KBM-7 (cell line): ENCODE results near the gene WDR18.

Experiments used
- DNase-seq: peaks from one replicate; pipeline ENCODE4 v3.0.0-alpha.2; 2015
- in situ Hi-C: fragments of 300-500 bp; cut with MboI; formaldehyde crosslinking; loops from 2 replicates; pipeline ENCODE4 v1.14.3; 2020; ENCODE audit warnings: low sequenced_read_pairs, low pct_unique_long_range_greater_than_20kb, mixed read lengths

The WDR18 gene

DNA sequence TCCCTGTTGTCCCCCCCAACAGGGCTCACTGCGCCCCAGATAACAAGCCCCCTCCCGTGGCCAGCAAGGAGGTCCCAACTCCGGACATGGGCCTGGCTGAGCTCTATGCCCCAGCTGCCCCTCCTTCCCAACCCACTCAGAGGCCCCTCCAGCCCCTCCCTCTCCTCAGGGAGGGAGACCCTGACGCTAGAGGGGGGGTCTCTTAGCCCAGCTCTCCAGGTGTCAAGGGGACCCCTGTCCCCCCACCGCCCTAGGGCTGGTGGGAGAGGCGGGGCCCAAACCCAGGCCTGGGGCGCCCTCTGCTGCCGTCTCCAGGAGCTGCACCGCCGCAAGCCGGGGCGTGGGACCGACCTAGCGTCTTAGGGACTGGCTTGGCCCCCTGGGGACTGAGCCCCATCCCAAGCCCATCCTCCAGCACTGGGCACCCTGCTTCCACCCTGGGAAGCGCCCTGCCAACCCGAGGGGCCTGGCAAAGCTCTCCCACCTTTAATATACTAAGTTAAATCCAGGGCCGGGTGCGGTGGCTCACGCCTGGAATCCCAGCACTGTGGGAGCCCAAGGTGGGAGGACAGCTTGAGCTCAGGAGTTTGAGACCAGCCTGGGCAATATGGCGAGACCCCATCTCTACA, 17.5 kb downstream of the WDR18 start:
- DNase-seq = peak; percentile 62
- in situ Hi-C loops = no loop called here

DNA sequence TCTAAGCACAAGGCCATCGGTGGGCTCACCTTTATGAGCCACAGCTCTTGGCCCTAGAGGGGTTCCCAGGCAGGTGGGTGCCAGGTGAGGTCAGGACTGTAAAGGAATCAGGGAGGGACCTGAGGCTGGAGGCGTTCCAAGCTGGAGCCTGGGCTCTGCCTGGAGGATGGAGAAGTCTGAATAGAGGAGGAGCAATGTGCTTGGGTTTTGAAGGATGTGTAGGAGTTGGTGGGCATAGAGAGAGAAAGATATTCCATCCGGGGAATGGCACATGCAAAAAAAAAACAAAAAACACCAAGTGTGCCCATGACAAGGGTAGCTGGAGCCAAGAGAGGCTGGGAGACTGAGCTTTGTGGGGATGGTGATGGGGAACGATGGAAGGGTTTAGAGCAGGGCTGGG, 18.5 kb downstream of the WDR18 start:
- in situ Hi-C loops = no loop called here

DNA sequence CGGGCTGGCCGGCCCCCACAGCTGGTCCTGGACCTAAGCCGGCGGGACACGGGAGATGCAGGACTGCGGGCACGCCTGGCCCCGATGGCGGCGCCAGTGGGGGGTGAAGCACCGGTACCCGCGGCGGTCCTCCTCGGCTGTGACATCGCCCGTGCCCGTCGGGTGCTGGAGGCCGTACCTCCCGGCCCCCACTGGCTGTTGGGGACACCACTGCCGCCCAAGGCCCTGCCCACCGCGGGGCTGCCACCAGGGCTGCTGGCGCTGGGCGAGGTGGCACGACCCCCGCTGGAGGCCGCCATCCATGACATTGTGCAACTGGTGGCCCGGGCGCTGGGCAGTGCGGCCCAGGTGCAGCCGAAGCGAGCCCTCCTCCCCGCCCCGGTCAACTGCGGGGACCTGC, 19.1 kb downstream of the WDR18 start:
- in situ Hi-C loops = no loop called here
- DNase-seq = no peak

More for the DNA sequence above, 18.5 kb downstream of the WDR18 start:
- no peak for DNase-seq

DNA sequence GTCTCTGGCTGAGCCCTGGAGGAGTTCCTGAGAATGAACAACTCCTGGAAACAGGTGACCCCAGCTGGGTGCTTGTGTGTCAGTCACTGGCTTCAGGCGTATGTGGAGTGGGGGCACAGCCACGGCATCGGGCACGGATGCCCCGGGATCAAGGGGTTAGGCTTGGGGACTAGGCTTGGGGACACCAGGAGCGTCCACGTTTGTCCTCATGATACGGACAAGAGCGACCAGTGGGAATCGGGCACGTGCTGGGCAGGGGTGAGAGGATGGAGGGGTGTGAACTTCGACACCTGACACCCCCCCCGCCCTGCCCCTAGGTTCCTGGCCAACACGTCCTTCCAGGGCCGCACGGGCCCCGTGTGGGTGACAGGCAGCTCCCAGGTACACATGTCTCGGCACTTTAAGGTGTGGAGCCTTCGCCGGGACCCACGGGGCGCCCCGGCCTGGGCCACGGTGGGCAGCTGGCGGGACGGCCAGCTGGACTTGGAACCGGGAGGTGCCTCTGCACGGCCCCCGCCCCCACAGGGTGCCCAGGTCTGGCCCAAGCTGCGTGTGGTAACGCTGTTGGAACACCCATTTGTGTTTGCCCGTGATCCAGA, 20.2 kb downstream of the WDR18 start:
- no peak for DNase-seq
- in situ Hi-C loops = no loop called here

DNA sequence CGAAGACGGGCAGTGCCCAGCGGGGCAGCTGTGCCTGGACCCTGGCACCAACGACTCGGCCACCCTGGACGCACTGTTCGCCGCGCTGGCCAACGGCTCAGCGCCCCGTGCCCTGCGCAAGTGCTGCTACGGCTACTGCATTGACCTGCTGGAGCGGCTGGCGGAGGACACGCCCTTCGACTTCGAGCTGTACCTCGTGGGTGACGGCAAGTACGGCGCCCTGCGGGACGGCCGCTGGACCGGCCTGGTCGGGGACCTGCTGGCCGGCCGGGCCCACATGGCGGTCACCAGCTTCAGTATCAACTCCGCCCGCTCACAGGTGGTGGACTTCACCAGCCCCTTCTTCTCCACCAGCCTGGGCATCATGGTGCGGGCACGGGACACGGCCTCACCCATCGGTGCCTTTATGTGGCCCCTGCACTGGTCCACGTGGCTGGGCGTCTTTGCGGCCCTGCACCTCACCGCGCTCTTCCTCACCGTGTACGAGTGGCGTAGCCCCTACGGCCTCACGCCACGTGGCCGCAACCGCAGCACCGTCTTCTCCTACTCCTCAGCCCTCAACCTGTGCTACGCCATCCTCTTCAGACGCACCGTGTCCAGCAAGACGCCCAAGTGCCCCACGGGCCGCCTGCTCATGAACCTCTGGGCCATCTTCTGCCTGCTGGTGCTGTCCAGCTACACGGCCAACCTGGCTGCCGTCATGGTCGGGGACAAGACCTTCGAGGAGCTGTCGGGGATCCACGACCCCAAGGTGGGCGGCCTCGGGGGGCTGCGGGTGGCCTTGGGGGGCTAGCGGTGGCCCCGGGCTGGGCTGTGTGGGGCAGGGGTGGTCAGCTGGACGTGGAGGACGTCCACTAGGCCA, 20.9 kb downstream of the WDR18 start:
- in situ Hi-C loops = no loop called here
- DNase-seq = no peak

DNA sequence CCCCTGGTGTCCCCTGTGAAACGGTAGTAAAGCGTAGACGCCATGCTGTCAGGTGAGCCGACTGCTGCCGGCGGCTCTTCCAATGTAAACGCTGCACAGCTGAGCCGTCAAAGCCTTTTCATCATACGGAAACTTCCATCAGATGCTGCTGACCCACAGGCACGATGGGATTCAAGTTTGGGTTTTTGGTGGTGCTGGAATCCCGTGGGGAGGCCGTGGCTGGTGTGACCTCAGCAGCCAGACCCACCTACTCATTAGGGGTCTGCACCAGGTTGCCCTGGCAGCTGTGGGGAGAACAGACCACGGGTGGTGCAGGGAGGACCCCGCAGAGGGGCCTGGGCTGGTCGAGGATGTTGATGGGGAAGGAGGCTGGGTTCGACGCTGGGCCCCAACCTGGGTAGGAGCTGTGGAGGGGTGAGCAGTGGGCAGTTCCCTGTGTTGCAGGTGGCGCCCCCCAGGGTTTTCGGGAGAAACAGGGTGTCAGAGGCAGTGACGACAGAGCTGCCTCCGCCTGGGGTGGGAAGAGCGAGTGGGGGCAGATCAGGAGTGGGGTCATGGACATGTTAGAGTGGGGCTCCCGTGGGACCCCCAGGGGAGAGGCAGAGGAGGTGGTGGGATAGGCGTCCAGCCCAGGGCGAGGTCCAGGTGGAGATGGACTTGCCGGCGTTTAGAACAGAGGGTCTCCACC, 22.7 kb downstream of the WDR18 start:
- DNase-seq = no peak
- in situ Hi-C loops = no loop called here

DNA sequence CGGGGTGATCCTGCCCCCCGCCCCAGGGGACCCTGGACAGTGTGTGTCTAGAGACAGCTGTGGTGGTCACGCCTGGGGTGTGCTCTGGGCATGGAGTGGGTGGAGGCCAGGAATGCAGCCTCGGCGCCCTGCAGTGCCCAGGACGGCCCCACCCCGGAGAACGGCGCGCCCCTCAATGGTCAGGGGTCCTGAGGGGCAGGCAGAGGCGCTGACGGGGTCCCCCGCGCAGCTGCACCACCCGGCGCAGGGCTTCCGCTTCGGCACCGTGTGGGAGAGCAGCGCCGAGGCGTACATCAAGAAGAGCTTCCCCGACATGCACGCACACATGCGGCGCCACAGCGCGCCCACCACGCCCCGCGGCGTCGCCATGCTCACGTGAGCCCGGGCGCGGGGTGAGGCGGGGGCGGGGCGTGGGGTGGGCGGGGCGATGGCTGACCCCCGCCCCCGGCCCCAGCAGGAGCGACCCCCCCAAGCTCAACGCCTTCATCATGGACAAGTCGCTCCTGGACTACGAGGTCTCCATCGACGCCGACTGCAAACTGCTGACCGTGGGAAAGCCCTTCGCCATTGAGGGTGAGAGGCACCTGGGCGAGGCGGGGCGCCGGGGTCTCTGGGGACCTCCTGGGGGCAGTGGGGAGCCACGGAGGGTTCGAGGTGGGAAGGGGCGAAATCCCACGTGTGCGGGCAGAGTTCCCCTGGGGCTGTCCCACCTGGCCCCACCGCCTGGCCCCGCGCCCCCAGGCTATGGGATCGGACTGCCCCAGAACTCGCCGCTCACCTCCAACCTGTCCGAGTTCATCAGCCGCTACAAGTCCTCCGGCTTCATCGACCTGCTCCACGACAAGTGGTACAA, 23.5 kb downstream of the WDR18 start:
- DNase-seq = no peak
- in situ Hi-C loops = no loop called here

DNA sequence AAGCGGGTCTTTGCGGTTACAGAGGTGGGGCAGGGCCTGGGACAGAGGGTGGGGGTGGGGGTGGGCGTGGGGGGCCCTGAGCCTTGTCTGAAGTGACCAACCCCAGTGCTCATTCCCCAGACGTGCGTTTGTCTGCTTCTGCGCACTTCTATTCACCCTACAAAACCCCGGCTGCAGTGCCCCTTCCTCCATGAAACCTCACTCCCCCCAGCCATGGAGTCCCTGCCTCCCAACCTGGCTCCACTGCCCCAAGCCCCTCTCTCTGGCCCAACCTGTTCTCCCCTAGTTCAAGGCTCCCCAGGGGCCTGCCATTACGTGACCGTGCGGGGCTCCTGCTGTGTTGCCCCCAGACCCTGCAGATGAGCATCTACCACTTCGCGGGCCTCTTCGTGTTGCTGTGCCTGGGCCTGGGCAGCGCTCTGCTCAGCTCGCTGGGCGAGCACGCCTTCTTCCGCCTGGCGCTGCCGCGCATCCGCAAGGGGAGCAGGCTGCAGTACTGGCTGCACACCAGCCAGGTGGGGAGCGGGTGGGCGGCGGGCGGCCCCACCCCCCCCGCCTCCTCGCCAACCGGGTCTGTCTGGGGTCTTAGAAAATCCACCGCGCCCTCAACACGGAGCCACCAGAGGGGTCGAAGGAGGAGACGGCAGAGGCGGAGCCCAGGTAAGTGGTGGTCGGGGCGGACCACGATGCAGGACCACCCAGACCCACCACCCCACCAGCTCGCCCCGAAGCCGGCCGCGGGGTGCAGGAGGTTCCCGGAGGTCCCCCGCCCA, 24.3 kb downstream of the WDR18 start:
- no peak for DNase-seq
- in situ Hi-C loops = no loop called here

DNA sequence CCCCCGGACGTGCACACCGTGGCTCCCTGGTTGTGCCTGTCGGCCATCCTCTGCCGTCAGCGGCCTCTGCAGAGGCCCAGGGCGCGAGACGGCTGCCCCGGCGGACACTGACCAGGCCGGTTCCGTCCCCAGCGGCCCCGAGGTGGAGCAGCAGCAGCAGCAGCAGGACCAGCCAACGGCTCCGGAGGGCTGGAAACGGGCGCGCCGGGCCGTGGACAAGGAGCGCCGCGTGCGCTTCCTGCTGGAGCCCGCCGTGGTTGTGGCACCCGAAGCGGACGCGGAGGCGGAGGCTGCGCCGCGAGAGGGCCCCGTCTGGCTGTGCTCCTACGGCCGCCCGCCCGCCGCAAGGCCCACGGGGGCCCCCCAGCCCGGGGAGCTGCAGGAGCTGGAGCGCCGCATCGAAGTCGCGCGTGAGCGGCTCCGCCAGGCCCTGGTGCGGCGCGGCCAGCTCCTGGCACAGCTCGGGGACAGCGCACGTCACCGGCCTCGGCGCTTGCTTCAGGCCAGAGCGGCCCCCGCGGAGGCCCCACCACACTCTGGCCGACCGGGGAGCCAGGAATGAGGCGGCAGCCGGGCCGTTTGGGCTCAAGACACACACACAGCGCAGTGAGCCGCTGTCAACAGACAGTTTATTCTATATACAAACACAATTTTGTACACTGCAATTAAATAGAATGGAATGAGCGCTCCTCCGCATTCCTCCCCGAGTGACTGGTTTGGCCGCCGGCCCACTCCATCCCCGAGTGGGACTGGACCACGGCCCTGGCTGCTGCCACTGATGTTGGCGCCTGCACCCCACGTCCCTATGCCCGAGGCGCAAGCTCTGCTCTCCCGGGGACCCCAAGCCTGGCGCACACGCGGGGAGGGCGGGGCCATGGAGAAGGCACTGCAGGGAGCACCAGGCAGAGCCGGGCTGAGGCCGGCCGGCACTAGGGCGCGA, 25.2 kb downstream of the WDR18 start:
- no peak for DNase-seq
- in situ Hi-C loops = no loop called here

DNA sequence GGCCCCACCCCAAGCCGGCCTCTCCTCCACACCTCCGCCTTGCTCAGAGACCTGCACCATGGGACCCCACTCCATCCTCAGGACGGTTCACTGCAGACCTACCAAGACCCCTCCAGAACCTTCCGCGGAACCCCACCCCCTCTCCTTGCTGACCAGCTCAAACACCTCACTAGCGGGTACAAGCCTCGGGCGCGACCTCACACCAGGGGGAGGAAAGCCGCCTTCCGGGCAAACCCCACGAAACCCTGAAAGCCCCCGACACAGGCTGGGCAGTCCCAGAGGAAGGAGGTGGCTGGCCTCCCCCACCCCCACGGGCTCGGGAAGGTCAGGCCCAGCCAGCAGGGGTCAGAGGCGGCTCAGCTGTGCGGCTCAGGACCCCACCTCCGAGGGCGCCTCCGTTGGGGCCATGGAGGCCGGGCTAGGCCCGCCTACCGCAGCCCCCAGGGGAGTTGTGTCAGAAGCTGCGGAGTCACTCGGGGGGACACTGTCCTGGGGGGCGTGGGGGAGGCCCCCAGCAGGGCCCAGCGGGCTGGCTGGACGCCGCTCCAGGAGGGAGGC, 25.9 kb downstream of the WDR18 start:
- in situ Hi-C loops = no loop called here
- DNase-seq = no peak

DNA sequence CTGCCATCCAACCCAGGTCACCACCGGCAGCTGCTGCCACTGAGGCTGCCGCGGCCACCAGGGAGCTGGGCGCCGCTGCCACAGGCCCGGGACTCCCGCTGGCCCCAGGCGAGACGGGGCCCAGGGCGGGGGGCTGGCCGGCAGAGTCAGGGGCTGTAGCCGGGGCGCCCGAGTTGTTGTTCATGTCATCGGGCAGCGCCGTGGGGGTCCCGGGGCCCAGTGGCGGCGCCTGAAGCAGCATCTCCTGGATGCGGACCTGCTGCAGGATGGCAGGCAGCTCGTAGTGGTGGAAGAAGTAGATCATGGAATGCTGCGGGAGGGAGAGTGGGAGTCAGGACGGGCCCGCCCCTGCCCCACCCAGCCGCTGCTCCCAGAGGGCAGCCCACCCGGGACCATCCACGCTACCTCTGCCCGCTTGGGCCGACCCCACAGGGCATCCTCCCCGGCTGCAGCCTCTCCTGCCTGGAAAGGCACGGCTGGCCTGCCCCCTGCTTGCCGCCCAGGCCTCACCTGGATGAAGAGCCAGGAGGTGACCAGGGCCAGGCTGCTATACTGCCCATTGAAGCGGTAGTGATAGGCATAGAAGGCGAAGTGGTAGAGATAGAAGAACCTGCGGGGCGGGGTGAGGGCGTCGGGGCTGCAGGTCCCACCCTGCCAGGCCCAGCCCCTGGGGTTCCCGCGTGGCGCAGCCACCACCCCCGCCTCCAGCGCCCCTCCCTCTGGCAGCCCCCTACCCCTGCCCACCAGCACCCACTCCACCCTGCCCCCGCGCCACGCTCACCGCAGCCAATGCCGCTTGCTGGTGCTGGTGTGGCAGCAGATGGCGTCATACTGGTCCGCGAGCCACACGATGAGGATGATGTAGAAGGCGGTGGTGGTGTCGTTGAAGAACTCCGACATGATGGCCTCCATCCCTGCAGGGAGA, 26.7 kb downstream of the WDR18 start:
- DNase-seq = no peak
- in situ Hi-C loops = no loop called here

DNA sequence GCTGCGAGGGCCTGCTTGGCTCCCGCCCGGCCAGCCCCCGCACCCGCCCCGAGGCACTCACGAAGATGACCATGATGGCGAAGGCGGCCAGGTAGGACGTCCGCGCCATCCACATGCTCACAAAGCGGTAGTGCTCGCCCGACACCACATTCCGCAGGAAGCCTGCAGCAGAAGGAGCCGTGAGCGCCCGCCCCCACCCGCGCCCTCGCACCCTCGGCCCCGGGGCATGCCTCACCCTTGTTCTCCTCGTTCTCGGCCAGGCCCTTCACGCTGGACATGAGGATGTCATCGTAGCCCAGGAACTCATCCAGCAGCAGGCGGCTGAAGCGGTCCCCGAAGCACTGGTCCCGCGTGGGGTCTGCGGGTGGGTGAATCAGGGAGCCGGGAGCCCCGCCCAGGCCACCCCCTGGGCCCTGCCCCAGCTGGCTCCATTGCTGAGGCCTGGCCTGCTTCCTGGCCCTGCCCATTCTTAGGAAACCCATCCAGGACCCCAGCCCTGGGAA, 27.7 kb downstream of the WDR18 start:
- DNase-seq = no peak
- in situ Hi-C loops = no loop called here

DNA sequence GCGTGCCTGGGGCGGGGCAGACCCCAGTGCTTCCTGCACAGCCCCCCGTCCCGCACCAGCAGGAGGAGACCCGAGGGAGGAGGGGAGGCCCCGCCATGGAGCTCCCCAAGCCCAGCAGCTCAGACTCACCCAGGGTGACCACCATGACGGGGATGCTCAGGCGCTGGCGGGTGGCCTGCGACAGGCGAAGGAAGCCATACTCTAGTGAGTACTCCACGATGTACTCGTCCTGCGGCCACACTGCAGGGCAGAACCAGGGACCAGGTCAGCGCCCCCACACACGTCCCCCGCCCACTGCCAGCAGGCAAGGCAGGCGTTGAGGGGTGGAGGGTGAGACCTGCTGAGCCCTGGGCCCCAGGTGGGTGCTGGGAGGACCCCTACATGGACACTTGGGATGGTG, 28.2 kb downstream of the WDR18 start:
- DNase-seq = no peak
- in situ Hi-C loops = no loop called here

DNA sequence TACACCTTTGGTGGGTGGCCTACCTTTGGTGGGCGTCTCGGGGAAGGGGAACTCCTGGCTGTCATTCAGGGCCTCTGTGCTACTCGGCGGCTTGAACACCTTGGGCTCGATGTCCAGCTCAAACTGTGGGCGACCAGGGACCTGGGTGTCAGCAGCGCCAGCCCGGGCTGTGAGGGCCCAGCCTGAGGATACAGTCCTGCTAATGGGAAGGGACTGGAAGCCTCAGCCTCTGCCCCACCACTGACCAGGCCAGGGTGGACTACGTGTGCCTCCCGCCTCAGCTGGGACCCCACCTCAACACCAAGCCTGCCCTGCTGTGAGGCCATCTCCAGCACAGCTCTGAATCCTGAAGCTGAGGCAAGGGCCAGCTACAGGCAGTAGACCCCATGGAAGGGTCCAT, 29.1 kb downstream of the WDR18 start:
- in situ Hi-C loops = no loop called here
- no peak for DNase-seq

DNA sequence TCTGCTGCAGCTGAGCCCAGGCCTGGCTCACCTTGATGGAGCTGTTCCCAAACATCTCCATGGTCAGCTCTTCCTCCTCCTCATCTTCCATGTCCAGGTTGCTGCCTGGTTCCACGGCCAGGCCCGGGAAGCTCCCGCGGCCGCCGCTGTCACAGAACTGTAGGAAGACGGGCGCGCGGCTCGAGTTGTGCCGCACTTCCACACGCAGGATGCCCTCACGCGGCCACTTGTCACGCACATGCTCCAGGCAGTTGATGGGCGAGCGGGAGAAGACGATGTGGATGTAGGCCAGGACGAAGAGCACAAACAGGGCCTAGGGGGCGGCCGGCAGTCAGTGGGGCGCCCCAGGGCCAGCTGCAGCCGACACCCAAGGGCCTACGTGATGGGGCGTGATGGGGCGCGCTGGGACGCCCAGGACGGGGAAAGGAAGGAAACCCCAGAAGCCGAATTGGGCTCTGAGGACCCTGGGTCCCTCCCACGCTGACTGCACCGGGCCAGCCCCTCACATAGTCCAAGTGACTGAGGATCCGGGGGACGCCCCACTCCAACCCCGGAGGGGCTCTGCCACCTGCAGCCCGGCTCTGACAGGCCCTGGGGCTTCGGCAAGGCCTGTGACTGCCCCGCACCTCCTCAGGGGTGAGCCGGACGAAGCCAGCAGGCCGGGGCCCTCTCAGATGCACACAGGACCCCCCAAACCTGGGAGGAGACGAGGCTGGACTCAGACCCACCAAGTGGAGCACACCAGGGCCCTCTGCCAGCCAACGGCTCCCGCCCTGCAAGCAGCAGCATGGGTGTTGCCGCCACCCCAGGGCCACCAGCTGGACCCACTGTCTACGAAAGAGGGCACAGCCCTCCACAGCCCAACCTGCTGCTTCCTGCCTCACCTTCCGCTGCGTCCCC, 30.3 kb downstream of the WDR18 start:
- in situ Hi-C loops = no loop called here
- DNase-seq = no peak
